ENCODE data around the gene DOLPP1. TPM values are rescaled to one million over a fixed set of nuclear protein-coding genes. Genes with fewer than 3 reads are reported as not detected.

The DOLPP1 gene
- total RNA-seq, 1 experiment from 2014 or later: 13.4 TPM

GRCh38 chr9:129093602-129094386 is 12.9 kb downstream of the DOLPP1 start:
- DNase-seq (ENCODE audit: extremely low read depth, low read depth): no peak

- DNase-seq (ENCODE audit: extremely low read depth, low read depth): no peak
Measured at GRCh38 chr9:129094387-129095169, 13.7 kb downstream of the DOLPP1 start.

DNA sequence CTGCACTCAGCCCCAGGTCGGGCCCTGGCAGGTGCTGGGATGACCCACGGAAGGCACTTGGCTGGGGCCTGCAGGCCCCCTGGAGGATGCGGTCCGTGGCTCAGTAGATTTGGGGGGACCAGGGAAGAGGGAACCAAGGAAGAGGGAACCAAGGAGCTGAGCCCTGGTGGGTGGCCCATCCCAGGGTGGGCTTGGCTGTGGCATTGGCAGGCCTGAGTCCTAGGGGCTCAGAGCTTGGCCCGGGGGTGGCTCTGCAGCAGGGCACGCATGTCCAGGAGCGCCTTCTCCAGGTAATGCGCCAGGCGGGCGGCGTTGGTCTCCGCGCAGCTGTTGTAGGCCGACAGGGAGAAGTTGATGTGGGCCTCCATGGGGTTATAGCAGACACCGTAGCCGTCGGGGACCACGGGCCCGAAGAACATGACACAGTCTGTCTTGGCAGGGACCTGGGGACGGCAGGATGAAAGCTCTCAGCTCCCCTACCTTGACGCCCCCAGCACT is 14.3 kb downstream of the DOLPP1 start:
- DNase-seq (ENCODE audit: extremely low read depth, low read depth): no peak

DNA sequence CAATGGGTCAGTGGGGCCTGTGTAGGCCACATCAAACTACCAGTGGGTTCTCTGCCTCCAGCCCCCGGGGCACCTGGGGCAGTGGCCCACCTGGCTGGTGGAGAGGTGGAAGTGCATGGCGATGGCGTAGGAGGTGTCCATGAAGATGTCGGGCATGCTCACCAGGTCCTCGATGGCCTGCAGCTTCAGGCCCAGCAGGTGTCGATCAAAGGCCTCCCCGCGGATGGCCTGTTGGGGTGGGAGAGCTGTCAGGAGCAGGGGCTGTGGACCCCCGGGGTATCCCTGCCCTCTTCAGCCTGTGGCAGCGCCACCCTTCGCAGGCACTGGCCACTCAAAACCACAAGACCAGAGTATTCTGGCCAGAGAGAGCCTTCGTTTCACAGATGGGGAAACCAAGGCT is 15.0 kb downstream of the DOLPP1 start:
- DNase-seq (ENCODE audit: extremely low read depth, low read depth): no peak

DNA sequence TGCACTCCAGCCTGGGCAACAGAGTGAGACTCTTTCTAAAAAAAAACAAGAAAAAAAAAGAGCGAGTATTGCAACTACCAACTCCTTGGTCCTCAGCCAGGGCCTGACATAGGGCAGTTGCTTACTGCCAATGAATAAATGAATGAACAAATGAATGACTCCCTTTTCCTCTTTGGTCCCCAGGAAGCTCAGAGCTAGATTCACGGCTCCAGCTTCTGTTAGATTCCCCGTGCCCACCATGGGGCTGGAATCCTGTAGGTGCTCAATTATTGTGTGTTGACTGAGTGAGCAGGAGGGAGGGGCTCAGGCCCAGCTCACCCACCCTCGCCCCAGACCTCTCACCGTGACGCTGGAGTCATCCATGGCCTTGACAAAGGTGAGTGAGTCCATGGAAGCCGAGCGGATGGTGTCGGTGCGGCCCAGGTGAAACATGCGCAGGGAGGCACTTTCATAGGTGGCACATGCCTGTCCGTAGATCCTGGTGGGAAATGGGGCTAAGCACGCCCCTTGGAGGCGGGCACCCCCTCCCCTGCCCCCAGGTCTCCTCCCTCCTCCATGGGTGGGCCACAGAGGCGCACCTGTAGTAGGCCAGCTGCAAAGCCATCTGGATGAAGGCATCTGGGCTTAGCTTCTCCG is 16.9 kb downstream of the DOLPP1 start:
- DNase-seq (ENCODE audit: extremely low read depth, low read depth): no peak

DNA sequence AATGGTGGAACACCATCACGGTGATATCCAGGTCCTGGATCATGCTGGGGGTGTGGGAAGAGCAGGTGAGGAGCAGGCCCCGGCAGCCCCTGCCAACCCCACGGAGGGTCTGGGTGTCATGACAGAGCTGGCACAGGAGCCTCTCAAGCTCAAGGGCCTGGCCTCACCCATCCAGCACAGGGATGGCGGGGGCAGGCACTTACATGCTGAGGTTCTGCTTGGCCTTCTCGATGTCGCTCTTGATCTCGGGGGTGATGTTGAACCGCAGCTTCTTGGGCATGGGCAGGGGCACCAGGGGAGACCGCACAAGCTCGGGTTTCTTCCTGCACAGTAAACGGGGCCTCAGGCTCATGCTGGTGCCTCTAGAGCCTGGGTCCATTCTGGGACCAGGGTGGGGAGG is 17.4 kb downstream of the DOLPP1 start:
- no peak for DNase-seq (ENCODE audit: extremely low read depth, low read depth)

- DNase-seq (ENCODE audit: extremely low read depth, low read depth): no peak
Measured at GRCh38 chr9:129100383-129101169, 19.7 kb downstream of the DOLPP1 start.

DNA sequence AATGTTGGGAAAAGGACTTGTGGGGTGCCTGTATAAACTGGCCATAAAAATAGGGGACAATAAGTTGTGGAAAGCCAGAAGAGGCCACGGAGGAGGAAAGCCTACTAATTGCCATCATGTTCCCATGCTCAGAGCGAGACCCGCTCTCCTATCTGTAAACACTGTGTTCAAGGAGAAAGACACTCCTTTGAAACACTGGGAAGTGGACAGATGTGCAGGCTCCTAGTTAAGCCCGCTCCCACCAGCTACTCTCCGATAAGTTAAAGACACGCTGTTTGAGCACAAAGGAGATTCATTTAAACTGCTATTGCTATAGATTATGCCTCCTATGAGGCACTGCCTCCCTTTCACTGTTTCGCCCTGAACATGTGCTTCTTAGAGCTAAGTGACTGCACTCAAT is 20.4 kb downstream of the DOLPP1 start:
- no peak for DNase-seq (ENCODE audit: extremely low read depth, low read depth)

GRCh38 chr9:129102095-129102525 is 21.2 kb downstream of the DOLPP1 start:
- DNase-seq (ENCODE audit: extremely low read depth, low read depth): no peak

DNA sequence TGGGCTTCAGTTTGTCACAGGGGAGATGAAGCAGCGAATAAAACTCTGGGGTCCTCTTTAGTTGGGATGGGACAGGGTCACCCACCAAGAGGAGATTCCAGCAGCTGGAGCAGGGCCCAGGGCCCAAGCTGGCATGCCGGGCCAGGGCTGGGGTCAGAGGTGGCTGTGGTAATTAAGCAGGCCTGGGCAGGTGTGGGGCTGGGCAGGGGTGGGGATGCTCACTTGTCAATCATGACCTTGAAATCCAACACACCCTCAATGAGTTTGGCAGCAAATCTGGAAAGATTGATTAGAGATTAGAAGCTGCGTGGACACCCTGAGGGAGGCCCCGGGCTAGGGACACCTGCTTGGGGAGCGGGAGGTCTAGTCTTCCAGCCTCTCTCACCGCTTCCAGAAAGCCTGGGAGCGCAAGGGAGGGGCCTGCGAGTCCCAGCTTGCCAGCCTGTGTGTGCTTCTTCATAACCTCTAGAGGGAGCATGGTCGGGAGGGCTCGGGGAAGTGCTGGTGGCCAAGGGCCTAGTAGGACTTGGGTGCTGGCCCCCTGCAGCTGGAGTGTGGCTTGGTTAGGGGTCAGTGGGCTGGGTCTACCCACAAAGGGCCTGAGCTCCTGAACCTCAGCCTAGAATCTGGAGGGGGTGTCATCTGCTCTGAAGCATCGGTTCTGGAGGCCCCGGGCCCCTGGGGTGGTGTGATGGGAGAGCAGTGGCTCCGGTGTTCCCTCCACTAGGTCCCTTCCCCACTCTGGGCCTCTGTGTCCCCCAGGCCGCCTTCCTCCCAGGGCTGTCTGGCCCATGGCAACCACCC is 22.1 kb downstream of the DOLPP1 start:
- peak; percentile 61 for DNase-seq (ENCODE audit: extremely low read depth, low read depth)

- DNase-seq (ENCODE audit: extremely low read depth, low read depth): no peak
Measured at GRCh38 chr9:129103595-129103965, 22.7 kb downstream of the DOLPP1 start.

- DNase-seq (ENCODE audit: extremely low read depth, low read depth): no peak
Measured at GRCh38 chr9:129104051-129104450, 23.1 kb downstream of the DOLPP1 start.

DNA sequence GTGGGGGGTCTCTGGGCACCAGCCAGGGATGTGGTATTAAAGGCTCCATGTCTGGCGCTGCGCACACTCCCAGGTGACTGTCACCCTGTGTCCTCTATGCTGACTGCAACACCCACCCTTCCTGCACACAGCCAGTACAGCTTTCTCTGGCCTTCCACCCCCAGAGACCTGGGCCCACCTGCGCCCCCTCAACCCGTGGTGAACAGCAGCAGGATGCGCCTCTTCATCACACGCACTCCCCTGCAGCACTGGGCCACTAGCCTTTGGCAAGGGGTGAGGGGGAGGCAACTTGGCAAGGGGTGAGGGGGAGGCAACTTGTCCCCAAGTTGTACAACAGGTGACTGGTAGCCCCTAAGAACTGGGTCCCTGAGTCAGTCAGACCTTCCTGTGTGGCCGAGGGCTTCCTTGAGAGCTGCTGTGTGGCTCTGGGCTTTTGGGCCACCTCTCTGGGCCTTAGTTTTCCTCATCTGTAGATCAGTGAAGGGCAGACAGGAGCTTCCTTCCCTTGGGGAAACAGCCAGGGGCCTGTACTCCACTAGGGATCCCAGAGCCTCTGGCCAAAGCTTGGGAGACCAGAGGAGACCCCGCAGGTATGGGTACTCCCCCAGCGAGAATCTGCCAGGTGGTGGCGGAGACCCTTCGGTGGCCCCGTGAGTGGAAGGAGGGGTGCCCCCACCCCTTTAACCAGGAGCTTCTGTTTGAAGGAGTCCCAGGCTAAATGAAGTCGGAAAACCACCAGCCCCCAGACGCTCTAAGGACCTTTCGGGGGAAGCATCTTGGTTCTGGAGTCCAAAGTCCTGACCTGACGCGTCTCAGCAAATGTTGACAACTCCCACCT is 25.2 kb downstream of the DOLPP1 start:
- DNase-seq (ENCODE audit: extremely low read depth, low read depth): no peak

DNA sequence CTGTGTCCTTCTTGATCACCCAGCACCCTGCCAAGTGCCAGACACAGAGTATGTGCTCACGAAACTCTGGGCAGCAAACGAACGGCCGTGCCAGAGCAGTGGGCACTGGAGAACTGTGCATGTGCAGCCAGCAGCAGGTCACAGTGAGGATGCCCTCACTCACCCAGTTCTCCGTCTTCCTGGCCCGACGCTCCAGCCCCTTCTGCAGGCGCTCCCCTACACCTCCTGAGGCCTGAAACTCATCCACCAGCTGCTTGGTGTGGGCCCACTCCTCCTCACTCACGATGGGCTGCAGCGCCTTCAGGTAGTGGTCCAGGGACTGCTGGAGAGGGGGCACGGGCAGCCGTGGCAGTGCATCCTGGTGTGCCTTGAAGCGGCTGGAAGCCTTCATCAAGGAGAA is 26.7 kb downstream of the DOLPP1 start:
- DNase-seq (ENCODE audit: extremely low read depth, low read depth): no peak

DNA sequence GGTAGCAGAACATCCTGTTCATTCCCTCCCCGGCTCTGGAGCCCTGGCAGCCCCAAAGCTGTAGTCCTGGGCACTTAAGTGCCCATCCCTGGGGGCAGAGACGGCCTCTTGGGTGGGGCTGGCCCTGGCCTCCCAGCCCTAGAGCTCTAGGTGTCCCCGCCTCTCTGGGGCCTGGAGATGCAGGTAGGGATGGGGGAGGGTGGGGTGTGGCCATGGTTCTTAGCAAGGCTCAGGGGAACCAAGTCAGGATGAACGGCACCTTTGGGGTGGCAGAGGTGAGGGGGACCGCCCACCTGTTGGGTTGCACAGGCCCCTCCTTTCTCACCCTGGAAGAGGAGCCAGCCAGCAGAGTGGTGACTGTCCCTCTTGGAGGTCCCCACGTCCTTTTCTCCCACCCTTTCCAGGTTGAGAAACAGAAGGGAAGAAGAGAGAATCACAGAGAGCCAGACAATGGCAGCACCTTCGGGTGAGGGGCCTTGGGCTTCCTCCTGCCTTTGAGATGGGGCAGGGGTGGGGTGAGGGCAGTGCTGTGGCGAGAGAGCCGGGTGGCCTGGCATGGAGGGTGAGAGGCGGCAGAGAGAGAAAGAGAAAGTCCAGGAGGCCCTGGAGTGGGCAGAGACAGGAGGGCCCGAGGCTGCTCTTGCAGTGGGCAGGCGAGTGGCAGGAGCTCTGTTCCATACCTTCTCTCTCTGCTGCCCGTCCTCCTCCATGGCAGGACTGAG is 27.3 kb downstream of the DOLPP1 start:
- no peak for DNase-seq (ENCODE audit: extremely low read depth, low read depth)

DNA sequence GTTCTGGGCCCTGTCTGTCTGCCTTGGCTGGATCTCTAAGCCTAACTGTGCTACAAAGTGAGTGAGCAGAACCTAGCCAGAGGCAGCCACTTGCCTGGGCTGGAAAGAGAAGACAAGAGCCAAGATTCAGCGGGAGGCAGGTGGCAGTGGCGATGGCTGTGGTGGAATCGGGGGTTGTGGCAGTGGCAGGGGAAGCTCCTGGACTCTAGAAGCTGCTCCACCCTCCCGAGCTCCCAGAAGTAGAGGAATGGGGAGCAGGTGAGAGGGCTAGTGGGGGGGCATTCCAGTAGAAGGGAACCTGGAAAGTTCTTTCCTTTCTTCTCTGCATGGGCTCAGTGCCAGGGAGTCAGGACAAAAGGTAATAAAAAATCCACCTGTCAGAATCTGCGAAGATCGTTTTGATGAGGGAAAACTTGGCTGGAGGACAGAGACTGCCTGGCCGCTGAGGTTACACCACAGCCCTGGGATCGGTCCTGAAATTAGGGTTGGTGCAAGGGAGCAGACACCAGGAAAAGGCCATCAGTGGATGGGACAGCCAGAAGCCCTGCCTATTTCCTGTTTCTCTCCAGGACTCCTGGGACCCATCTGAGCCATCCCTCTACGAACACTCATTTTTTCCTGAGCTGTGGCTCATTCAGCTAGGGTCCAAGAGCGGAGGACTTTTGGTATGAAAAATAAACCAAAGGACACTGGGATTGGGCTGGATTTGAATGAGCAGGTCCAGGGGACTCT is 28.1 kb downstream of the DOLPP1 start:
- DNase-seq (ENCODE audit: extremely low read depth, low read depth): no peak

DNA sequence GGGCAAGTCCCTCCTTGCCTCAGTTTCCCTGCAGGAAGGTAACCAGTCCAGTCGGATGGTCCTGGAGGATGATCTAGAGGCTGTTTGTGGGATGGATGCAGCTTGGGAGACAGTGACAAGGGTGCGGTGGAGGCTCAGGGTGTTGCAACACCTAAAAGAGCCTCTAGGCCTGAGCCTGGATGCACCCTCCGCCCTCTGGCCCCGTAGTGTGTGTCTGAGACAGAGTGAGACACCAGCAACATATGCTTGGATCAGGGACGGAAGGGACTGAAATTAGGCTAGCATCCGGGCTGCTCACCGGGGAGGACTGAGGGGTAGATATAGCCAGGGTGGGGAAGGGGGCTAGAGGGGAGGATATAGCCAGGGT is 28.6 kb downstream of the DOLPP1 start:
- no peak for DNase-seq (ENCODE audit: extremely low read depth, low read depth)

Data from NCI-H460 (cell line).